Tibial nerve (tissue), 3 donors: ENCODE results near the gene GPR35.

Source experiments
- POLR2A ChIP-seq, 2 donors: fragments of 450-650 bp; IDR thresholded peaks; one replicate each; pipeline ENCODE4 v1.6.1; 2017; ENCODE audit warnings: antibody characterized with exemption in 2 of 2, mild to moderate bottlenecking in 2 of 2, moderate library complexity in 2 of 2
- TF ChIP-seq, protein P1 (sequence below), 5 experiments: fragments of 200-600 bp in 3 of 5; fragments of 450-650 bp in 2 of 5; sonication (generic) in 3 of 5; IDR thresholded peaks; one replicate each; pipeline ENCODE4 v1.5.1; 2016 to 2019; ENCODE audit warnings: antibody characterized with exemption in 5 of 5, mild to moderate bottlenecking in 3 of 5, moderate library complexity in 2 of 5

DNA sequence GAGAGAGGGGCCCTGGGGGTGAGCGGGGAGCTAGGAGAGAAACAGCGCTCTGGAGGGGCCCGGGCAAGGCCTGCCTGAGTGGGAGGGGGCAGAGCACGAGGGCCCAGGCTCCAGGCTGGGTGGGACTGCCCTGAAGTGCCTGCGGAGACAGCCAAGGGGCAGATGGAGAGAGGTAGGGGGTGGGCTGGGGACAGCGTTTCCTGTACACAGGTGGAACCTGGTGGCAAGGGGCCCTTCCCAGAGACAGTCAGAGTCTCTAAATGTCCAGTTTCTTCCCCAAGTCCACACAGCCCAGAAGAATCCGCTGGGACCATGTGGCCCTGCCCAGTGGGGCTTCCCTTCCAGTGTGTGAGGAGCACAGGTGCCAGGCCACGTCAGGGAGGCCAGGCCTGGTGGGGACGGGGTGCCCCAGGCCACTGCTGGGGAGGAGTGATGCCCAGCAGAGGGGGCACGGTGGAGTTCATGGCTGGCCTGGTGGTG is 1.7 kb upstream of the GPR35 start:
- TF ChIP-seq, protein P1, sequence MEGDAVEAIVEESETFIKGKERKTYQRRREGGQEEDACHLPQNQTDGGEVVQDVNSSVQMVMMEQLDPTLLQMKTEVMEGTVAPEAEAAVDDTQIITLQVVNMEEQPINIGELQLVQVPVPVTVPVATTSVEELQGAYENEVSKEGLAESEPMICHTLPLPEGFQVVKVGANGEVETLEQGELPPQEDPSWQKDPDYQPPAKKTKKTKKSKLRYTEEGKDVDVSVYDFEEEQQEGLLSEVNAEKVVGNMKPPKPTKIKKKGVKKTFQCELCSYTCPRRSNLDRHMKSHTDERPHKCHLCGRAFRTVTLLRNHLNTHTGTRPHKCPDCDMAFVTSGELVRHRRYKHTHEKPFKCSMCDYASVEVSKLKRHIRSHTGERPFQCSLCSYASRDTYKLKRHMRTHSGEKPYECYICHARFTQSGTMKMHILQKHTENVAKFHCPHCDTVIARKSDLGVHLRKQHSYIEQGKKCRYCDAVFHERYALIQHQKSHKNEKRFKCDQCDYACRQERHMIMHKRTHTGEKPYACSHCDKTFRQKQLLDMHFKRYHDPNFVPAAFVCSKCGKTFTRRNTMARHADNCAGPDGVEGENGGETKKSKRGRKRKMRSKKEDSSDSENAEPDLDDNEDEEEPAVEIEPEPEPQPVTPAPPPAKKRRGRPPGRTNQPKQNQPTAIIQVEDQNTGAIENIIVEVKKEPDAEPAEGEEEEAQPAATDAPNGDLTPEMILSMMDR (IDR thresholded peaks at IDR 0.05): no peak
- TF ChIP-seq POLR2A (IDR thresholded peaks at IDR 0.05): no peak
